Ascending aorta (tissue), 2 donors: ENCODE measurements around the gene B3GAT3. TPM values are rescaled to one million over a fixed set of nuclear protein-coding genes. Genes with fewer than 3 reads are reported as not detected.

Experiments
- DNase-seq, 2 donors: peaks; one replicate each; pipeline ENCODE4 v3.0.0-alpha.2; 2019; ENCODE audit warnings: low spot score in 2 of 2
- H3K27ac ChIP-seq, 2 donors: fragments of 200-600 bp; sonication (generic); one replicate each; pipeline ENCODE4 v1.5.1; 2016 to 2017; ENCODE audit warnings: mild to moderate bottlenecking in 1 of 2
- H3K27me3 ChIP-seq: fragments of 200-600 bp; sonication (generic); one replicate; pipeline ENCODE4 v1.5.1; 2017
- H3K36me3 ChIP-seq, 2 donors: fragments of 200-600 bp; sonication (generic); one replicate each; pipeline ENCODE4 v1.5.1; 2016
- H3K4me1 ChIP-seq, 2 donors: fragments of 200-600 bp; sonication (generic); one replicate each; pipeline ENCODE4 v1.5.1; 2016 to 2017; ENCODE audit warnings: mild to moderate bottlenecking in 1 of 2
- H3K4me3 ChIP-seq, 2 donors: fragments of 200-600 bp; sonication (generic); one replicate each; pipeline ENCODE4 v1.5.1; 2016 to 2017; ENCODE audit warnings: mild to moderate bottlenecking in 1 of 2
- H3K9me3 ChIP-seq, 2 donors: fragments of 200-600 bp; sonication (generic); one replicate each; pipeline ENCODE4 v1.5.1; 2016
- intact Hi-C: fragments of 100-400 bp; cut with DNase I; formaldehyde crosslinking; loops from one replicate; pipeline ENCODE4 v1.15.1; 2023
- total RNA-seq: library from RNA; depleted of rRNA; stranded (reverse); fragments of >200 nt; gene quantifications from one replicate; pipeline ENCODE4 v1.1.0, GENCODE V29; 2016
- TF ChIP-seq, protein P1 (sequence below), 3 experiments: fragments of 200-600 bp in 2 of 3; fragments of 450-650 bp in 1 of 3; sonication (generic) in 2 of 3; IDR thresholded peaks; one replicate each; pipeline ENCODE4 v1.5.1; 2016 to 2019; ENCODE audit warnings: antibody characterized with exemption in 3 of 3, mild to moderate bottlenecking in 1 of 3, moderate library complexity in 1 of 3

B3GAT3 gene
- total RNA-seq, 1 donor from 2014 or later, result 61.3 TPM

DNA sequence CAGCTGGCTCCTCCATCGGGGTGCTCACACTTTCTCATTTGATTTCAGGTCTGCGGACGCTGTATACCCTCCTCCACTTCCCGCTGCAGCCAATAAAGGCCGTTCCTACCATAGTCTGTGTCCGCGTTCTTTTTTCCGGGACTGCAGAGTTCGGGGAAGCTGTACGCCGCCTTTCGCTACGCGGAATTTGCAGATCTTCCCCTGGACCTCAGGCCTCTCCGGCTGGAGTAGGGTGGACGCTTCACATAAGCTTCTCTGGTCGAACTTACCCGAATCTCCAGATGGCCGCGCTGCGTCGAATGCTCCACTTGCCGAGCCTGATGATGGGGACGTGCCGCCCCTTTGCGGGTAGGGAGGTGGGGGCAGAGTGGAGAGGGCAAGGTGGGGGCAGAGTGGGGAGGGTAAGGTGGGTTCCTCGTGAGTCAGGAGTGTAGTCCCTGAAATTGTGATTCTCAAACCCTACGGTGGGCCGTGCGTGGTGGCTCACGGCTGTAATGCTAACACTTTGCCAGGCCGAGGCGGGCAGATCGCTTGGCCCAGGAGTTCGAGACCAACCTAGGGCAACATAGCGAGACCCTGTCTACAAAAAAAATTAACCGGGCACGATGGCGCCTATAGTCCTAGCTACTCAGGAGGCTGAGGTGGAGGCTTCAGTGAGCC, 43.9 kb upstream of the B3GAT3 start:
- Histone ChIP-seq H3K27ac (peak overlapping the region; percentile 80 to 89), H3K9me3 (no peaks in the 10 kb centered on the region), H3K4me1 (peaks cover 13 to 21% of the 10 kb centered on the region in 2 donors), H3K27me3 (no peaks in the 10 kb centered on the region), H3K4me3 (peak overlapping the region; percentile 71 to 93), H3K36me3 (peaks cover 3 to 11% of the 10 kb centered on the region in 2 donors)
- DNase-seq, result peak in 1 of 2 donors; percentile 79
- TF ChIP-seq, protein P1, sequence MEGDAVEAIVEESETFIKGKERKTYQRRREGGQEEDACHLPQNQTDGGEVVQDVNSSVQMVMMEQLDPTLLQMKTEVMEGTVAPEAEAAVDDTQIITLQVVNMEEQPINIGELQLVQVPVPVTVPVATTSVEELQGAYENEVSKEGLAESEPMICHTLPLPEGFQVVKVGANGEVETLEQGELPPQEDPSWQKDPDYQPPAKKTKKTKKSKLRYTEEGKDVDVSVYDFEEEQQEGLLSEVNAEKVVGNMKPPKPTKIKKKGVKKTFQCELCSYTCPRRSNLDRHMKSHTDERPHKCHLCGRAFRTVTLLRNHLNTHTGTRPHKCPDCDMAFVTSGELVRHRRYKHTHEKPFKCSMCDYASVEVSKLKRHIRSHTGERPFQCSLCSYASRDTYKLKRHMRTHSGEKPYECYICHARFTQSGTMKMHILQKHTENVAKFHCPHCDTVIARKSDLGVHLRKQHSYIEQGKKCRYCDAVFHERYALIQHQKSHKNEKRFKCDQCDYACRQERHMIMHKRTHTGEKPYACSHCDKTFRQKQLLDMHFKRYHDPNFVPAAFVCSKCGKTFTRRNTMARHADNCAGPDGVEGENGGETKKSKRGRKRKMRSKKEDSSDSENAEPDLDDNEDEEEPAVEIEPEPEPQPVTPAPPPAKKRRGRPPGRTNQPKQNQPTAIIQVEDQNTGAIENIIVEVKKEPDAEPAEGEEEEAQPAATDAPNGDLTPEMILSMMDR (IDR thresholded peaks at IDR 0.05), result peak in 1 of 3 experiments; percentile 1
- intact Hi-C loops, result loop anchor here (1.0 to 2.0 kb wide), 5 partner anchors 12 to 63 kb away; partner anchors contain the start of genes EML3, INTS5, ROM1 and TTC9C

DNA sequence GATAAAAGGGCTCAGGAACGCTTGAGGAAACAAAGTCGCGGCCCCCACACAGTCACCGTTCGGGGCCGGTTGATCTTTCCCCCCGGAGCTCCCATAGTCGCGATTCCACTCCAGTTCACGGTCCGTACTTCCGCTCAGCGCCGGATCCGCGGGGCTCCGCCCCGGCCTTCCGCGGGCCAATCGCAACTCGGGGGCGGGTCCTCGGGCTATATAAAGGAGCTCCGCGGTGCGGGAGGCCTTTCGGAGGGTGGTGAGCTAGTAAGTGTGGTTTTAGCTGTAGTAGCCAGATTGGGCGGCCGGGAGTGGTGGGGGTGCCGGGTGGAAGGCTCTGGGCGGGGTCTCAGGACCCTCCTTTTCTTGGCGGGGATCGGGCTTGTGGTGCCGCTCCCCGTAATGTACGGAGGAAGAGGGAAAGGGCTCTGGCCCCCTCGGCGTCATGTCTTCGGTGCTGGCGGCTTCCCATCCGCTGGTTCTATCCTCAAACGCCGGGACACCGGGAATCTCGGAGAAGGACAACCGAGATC, 43.4 kb upstream of the B3GAT3 start, which contains the start of the genes C11orf98 and CSKMT:
Gene C11orf98, minus strand, starts transcription at position 136 of the 524 bp plus-strand sequence. Its CDS starts 41 bp downstream, at position 95.
Gene CSKMT, plus strand, starts transcription at position 238 of the 524 bp plus-strand sequence. CDS start 568 bp downstream, outside the sequence.
- peak within 1 kb of the TSS; percentile 80 to 89 for H3K27ac ChIP-seq

DNA sequence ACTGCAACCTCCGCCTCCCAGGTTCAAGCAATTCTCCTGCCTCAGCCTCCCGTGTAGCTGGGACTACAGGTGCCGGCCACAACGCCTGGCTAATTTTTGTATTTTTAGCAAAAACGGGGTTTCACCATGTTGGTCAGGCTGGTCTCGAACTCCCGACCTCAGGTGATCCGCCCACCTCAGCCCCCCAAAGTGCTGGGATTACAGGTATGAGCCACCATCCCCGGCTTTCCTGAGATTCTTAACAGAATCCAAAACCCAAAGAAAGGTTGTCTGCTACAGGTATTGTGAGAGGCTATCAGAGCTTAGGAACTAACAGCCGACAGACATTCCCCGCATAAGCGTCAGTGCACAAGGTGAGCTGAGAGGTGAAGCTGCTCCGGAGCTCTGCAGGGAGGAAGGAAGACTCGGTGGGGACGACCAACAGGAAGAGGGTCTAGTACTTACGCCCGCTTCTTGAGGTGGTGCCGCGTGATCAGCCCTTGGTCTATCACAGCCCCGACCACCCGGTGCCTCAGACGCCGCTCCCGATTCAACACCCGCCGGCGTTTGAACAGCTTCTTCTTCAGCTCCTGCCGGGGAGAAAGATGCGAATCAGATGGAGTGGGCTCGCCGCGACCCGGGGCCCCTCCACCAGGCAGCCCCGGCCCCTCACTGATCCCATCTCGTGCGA, 42.8 kb upstream of the B3GAT3 start:
- intact Hi-C loops, result loop anchor here (1.0 to 2.0 kb wide), 5 partner anchors 11 to 64 kb away; partner anchors contain the start of genes EML3, INTS5, ROM1 and TTC9C
- peaks cover 3 to 11% of the 10 kb centered on the region in 2 donors for H3K36me3 ChIP-seq
- H3K27ac ChIP-seq, result peak overlapping the region; percentile 80 to 89
- TF ChIP-seq, protein P1 (IDR thresholded peaks at IDR 0.05), result no peak
- no peaks in the 10 kb centered on the region for H3K27me3 ChIP-seq
- H3K4me1 ChIP-seq, result peaks cover 10 to 20% of the 10 kb centered on the region in 2 donors
- no peaks in the 10 kb centered on the region for H3K9me3 ChIP-seq
- H3K4me3 ChIP-seq, result peak overlapping the region; percentile 71 to 93
- no peak for DNase-seq

More for the DNA sequence above, 43.4 kb upstream of the B3GAT3 start, which contains the start of the genes C11orf98 and CSKMT:
- H3K36me3 ChIP-seq, result peaks cover 3 to 11% of the 10 kb centered on the region in 2 donors
- TF ChIP-seq, protein P1 (IDR thresholded peaks at IDR 0.05), result peak in 1 of 3 experiments; percentile 4
- H3K4me3 ChIP-seq, result peak within 1 kb of the TSS; percentile 71 to 93
- no peaks in the 10 kb centered on the region for H3K27me3 ChIP-seq
- peak; percentile 82 to 96 for DNase-seq
- intact Hi-C loops, result loop anchor here (1.0 to 2.0 kb wide), 5 partner anchors 12 to 64 kb away; partner anchors contain the start of genes EML3, INTS5, ROM1 and TTC9C
- peaks cover 10 to 20% of the 10 kb centered on the region in 2 donors for H3K4me1 ChIP-seq
- H3K9me3 ChIP-seq, result no peaks in the 10 kb centered on the region

DNA sequence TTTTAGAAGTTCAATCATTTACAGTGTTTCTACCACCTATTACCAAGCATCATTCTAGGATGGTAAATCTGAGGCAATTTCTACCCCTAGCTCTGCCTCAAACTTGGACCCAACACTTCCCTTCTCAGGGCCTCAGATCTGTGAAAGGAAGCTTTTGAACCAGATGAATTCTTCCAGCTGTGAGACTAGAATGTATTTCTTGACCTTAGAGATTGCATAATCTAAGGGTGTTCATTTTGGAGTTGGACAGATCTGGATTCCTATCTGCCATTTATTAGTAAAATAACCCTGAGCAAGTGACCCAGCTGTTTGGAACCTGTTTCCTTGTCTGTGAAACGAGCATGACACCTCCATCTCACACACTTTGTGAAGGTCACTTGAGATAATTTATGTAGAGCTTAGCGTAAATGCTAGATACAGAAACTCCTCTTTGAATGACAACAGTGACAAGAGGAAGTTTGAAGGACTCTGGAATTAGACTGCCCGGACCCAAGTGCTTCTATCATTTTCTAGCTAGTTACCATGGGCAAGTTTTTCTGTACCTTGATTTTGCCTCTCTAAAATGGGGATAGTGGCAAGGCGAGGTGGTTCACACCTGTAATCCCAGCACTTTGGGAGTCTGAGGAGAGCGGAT, 35.1 kb upstream of the B3GAT3 start:
- Histone ChIP-seq H3K4me1 (peaks cover 0 to 9% of the 10 kb centered on the region in 2 donors), H3K27me3 (no peaks in the 10 kb centered on the region), H3K36me3 (no peaks in the 10 kb centered on the region), H3K9me3 (no peaks in the 10 kb centered on the region), H3K27ac (no peak overlapping the region), H3K4me3 (no peak overlapping the region)
- TF ChIP-seq, protein P1 (IDR thresholded peaks at IDR 0.05), result no peak
- intact Hi-C loops, result no loop called here
- no peak for DNase-seq

DNA sequence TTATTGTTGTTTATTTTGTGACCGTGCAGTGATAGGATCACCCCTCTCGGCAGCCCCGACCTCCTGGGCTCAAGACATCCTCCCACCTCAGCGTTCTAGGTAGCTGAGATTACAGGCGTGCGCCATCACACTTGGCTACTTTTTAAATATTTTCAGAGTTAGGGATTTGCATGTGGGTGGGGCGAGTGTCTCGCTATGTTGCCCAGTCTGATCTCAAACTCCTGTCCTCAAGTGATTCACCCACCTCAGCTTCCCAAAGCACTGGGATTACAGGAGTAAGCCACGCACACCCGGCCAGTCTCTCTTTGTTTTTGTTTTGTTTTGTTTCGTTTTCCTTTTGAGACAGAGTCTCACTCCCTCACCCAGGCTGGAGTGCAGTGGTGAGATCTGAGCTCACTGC, 32.5 kb upstream of the B3GAT3 start:
- Histone ChIP-seq H3K27ac (no peak overlapping the region), H3K27me3 (no peaks in the 10 kb centered on the region), H3K4me1 (peaks cover 0 to 15% of the 10 kb centered on the region in 2 donors), H3K9me3 (no peaks in the 10 kb centered on the region), H3K36me3 (peaks cover 6 to 7% of the 10 kb centered on the region in 2 donors), H3K4me3 (no peak overlapping the region)
- intact Hi-C loops, result no loop called here
- TF ChIP-seq, protein P1 (IDR thresholded peaks at IDR 0.05), result no peak
- DNase-seq, result no peak
